Endothelial cell of umbilical vein (primary cell): ENCODE measurements around the gene NBL1. TPM values are rescaled to one million over a fixed set of nuclear protein-coding genes. Genes with fewer than 3 reads are reported as not detected.

Experiments used
- BruUV-seq: library from RNA; stranded (reverse); fragments of 400-500 nt; replicated peaks from 2 replicates; lab custom pipeline; 2021; lab: Mats Ljungman, UMichigan
- CTCF ChIA-PET: fragments of 300-600, 350-600 bp; sonication (Branson Sonifier 250); formaldehyde crosslinking; loops from one replicate; lab custom pipeline; 2021; ENCODE audit warnings: antibody characterized with exemption, inconsistent platforms; lab: Charles Lee
- POLR2A ChIA-PET: fragments of 300-600, 350-600 bp; sonication (Branson Sonifier 250); formaldehyde crosslinking; loops from one replicate; lab custom pipeline; 2021; ENCODE audit warnings: antibody characterized with exemption, inconsistent platforms; lab: Charles Lee
- DNase-seq: peaks from one replicate; pipeline ENCODE4 v3.0.0-alpha.2; 2011; ENCODE audit warnings: low read depth, low spot score
- FAIRE-seq: peaks from 2 replicates; lab custom pipeline; 2011; peaks lifted over from hg19 to GRCh38; lab: Jason Lieb, UNC
- H2AFZ ChIP-seq: 2 replicates; pipeline ENCODE4 v1.6.0; 2012; ENCODE audit warnings: low read depth, low read length, control low read depth, inconsistent platforms
- H3K27ac ChIP-seq: 2 replicates; pipeline ENCODE4 v1.5.1; 2011; ENCODE audit warnings: low read depth, mild to moderate bottlenecking, control low read depth, low read length, moderate library complexity; ENCODE audit not compliant: insufficient read depth
- H3K27me3 ChIP-seq, 2 experiments: 2 replicates each; pipeline versions ENCODE4 v1.6.0 to v1.6.1; 2011; ENCODE audit warnings: low read length in 2 of 2, mixed read lengths in 1 of 2; ENCODE audit not compliant: control insufficient read depth in 2 of 2, insufficient read depth in 2 of 2
- H3K36me3 ChIP-seq, 2 experiments: 2 replicates in 1 of 2; 3 replicates in 1 of 2; pipeline ENCODE4 v1.5.1; 2011; ENCODE audit warnings: low read length in 2 of 2, mild to moderate bottlenecking in 1 of 2, moderate library complexity in 1 of 2; ENCODE audit not compliant: control insufficient read depth in 2 of 2, insufficient read depth in 2 of 2; ENCODE audit errors: extremely low read depth in 1 of 2
- H3K4me1 ChIP-seq: 3 replicates; pipeline ENCODE4 v1.5.1; 2011; ENCODE audit warnings: mild to moderate bottlenecking, low read length; ENCODE audit not compliant: control insufficient read depth, insufficient read depth; ENCODE audit errors: extremely low read depth
- H3K4me2 ChIP-seq: 2 replicates; pipeline ENCODE4 v1.6.1; 2011; ENCODE audit warnings: low read length, control low read depth, mixed read lengths; ENCODE audit not compliant: insufficient read depth
- H3K4me3 ChIP-seq, 3 experiments: fragments of 200-600 bp in 1 of 3; sonication (generic), shearing (Covaris generic) in 1 of 3; replicated peaks in 1 of 3; 2 replicates each; pipeline ENCODE4 v1.5.1; 2011 to 2016; ENCODE audit warnings: control low read depth in 3 of 3, low read length in 3 of 3, mild to moderate bottlenecking in 2 of 3, inconsistent platforms in 1 of 3, low read depth in 1 of 3, moderate library complexity in 1 of 3; ENCODE audit not compliant: insufficient read depth in 1 of 3
- H3K79me2 ChIP-seq: 2 replicates; pipeline ENCODE4 v1.6.0; 2012; ENCODE audit warnings: low read length, inconsistent platforms; ENCODE audit not compliant: control insufficient read depth, insufficient read depth
- H3K9ac ChIP-seq: replicated peaks from 2 replicates; pipeline ENCODE3; 2011; ENCODE audit warnings: low read length, control low read depth; ENCODE audit not compliant: insufficient read depth; ENCODE audit errors: extremely low read depth
- H3K9me1 ChIP-seq: replicated peaks from 3 replicates; pipeline ENCODE4 v1.6.0; 2011; ENCODE audit warnings: mild to moderate bottlenecking, low read length; ENCODE audit not compliant: control insufficient read depth, insufficient read depth; ENCODE audit errors: extremely low read depth
- H3K9me3 ChIP-seq: replicated peaks from 2 replicates; pipeline ENCODE4 v1.5.1; 2012; ENCODE audit warnings: low read length, inconsistent platforms; ENCODE audit not compliant: control insufficient read depth, insufficient read depth
- H4K20me1 ChIP-seq: replicated peaks from 2 replicates; pipeline ENCODE3; 2011; ENCODE audit warnings: mild to moderate bottlenecking, low read length; ENCODE audit not compliant: control insufficient read depth, insufficient read depth; ENCODE audit errors: extremely low read depth
- EZH2 ChIP-seq: IDR thresholded peaks from 2 replicates; pipeline ENCODE4 v1.6.1; 2012; ENCODE audit warnings: borderline replicate concordance, low read depth, mild to moderate bottlenecking, moderate library complexity, low read length, inconsistent platforms; ENCODE audit not compliant: severe bottlenecking
- FOS ChIP-seq: IDR thresholded peaks from 2 replicates; pipeline ENCODE4 v1.6.1; 2011; ENCODE audit warnings: mild to moderate bottlenecking, low read length, moderate library complexity, borderline replicate concordance; ENCODE audit not compliant: insufficient read depth
- GATA2 ChIP-seq: IDR thresholded peaks from 2 replicates; pipeline ENCODE4 v1.7.0; 2011; ENCODE audit warnings: low read depth, mild to moderate bottlenecking, moderate library complexity, mixed read lengths, low read length; ENCODE audit not compliant: insufficient read length, insufficient read depth
- JUN ChIP-seq: IDR thresholded peaks from 2 replicates; pipeline ENCODE4 v1.6.1; 2011; ENCODE audit warnings: borderline replicate concordance, low read depth; ENCODE audit not compliant: insufficient read length, insufficient read depth
- MYC ChIP-seq: IDR thresholded peaks from one replicate; pipeline ENCODE4 v1.6.1; 2011; ENCODE audit warnings: mild to moderate bottlenecking, low read depth, low read length
- POLR2A ChIP-seq: IDR thresholded peaks from 2 replicates; pipeline ENCODE4 v1.6.1; 2012; ENCODE audit warnings: low read depth, mild to moderate bottlenecking, control low read depth, low read length
- POLR2AphosphoS5 ChIP-seq: IDR thresholded peaks from 2 replicates; pipeline ENCODE4 v1.6.1; 2012; ENCODE audit warnings: low read depth, mild to moderate bottlenecking, control low read depth, low read length, moderate library complexity; ENCODE audit not compliant: insufficient read depth
- dilution Hi-C: fragments of 300-500 bp; cut with MboI; formaldehyde crosslinking; loops from one replicate; pipeline ENCODE4 v1.15.0; 2019; ENCODE audit warnings: low sequenced_read_pairs; ENCODE audit not compliant: extremely low pct_ligation_motif_present
- intact Hi-C: fragments of 100-400 bp; cut with micrococcal nuclease; formaldehyde crosslinking; loops from one replicate; pipeline ENCODE4 v1.10.0; 2022
- polyA plus RNA-seq, 4 experiments: library from polyadenylated mRNA; depleted of rRNA in 3 of 4; stranded (reverse) in 3 of 4; unstranded in 1 of 4; fragments of >200 nt; gene quantifications; 2 replicates each; pipeline versions ENCODE4 v1.2.1 to v1.2.3, GENCODE V29; 2011 to 2012; ENCODE audit warnings: missing spikeins in 1 of 4
- total RNA-seq: library from RNA; stranded (reverse); gene quantifications from 2 replicates; pipeline ENCODE4 v1.2.3, GENCODE V29; 2021
- TF ChIP-seq, protein P1 (sequence below), 2 donors: IDR thresholded peaks; 1 replicate in 1 of 2; 2 replicates in 1 of 2; pipeline ENCODE4 v1.5.1; 2011; ENCODE audit warnings: low read length in 2 of 2, mild to moderate bottlenecking in 2 of 2, moderate library complexity in 2 of 2, control low read depth in 1 of 2, inconsistent platforms in 1 of 2, low read depth in 1 of 2; ENCODE audit not compliant: insufficient read depth in 1 of 2; ENCODE audit errors: extremely low read depth in 1 of 2
- TF ChIP-seq, protein P2 (sequence below): IDR thresholded peaks from 2 replicates; pipeline ENCODE4 v1.6.1; 2011; ENCODE audit not compliant: insufficient read depth, insufficient read length

NBL1 gene
- total and polyA plus RNA-seq, 2 donors (not counting 3 experiments of a cell fraction or from before 2014, with no cell fraction given) = 36.2 to 40.5 TPM

DNA sequence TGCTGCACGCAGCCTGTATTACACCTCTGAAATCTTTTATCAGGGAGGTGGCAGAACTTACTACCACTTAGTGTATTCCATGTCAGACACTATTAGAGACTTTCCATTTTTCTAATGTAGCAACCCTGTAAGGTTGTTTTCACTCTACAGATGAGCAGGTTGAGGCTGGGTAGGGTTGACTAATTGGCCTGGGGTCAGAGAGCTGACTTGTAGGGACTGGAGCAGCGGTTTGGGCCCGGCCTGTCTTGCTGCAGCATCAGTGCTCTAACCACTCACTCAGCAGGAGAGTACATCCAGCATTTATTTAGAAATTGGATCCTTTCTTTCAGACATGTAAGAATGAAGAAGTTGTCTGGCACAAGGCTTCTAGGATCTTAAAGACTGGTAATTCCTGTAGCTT lies 25.7 kb upstream of the NBL1 start:
- Histone ChIP-seq H3K36me3 (peaks cover 2 to 3% of the 10 kb centered on the region in 2 experiments), H2AFZ (no peak overlapping the region), H3K4me2 (no peak overlapping the region), H3K9ac (no peak overlapping the region), H4K20me1 (no peaks in the 10 kb centered on the region), H3K4me3 (no peak overlapping the region), H3K9me3 (no peaks in the 10 kb centered on the region), H3K79me2 (peaks cover 30% of the 10 kb centered on the region), H3K27ac (no peak overlapping the region), H3K4me1 (no peaks in the 10 kb centered on the region), H3K27me3 (no peaks in the 10 kb centered on the region), H3K9me1 (no peaks in the 10 kb centered on the region)
- no TSS peak for BruUV-seq
- dilution Hi-C loops (no loop called here), intact Hi-C loops (no loop called here)
- FAIRE-seq = no peak
- ChIA-PET CTCF (interaction anchor here (1.1 kb wide), 1 partner anchor 11 kb away, joined by 4 read pairs; no protein-coding TSS in a partner anchor), POLR2A (no interaction called here)
- no peak for DNase-seq
- no peak for TF ChIP-seq EZH2
- no peak for TF ChIP-seq FOS
- TF ChIP-seq, protein P1, sequence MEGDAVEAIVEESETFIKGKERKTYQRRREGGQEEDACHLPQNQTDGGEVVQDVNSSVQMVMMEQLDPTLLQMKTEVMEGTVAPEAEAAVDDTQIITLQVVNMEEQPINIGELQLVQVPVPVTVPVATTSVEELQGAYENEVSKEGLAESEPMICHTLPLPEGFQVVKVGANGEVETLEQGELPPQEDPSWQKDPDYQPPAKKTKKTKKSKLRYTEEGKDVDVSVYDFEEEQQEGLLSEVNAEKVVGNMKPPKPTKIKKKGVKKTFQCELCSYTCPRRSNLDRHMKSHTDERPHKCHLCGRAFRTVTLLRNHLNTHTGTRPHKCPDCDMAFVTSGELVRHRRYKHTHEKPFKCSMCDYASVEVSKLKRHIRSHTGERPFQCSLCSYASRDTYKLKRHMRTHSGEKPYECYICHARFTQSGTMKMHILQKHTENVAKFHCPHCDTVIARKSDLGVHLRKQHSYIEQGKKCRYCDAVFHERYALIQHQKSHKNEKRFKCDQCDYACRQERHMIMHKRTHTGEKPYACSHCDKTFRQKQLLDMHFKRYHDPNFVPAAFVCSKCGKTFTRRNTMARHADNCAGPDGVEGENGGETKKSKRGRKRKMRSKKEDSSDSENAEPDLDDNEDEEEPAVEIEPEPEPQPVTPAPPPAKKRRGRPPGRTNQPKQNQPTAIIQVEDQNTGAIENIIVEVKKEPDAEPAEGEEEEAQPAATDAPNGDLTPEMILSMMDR (IDR thresholded peaks at IDR 0.05; ENCODE audit: extremely low read depth in 1 of 2, insufficient read depth in 1 of 2, low read depth in 1 of 2, low read length in 2 of 2) = no peak
- no peak for TF ChIP-seq POLR2AphosphoS5

DNA sequence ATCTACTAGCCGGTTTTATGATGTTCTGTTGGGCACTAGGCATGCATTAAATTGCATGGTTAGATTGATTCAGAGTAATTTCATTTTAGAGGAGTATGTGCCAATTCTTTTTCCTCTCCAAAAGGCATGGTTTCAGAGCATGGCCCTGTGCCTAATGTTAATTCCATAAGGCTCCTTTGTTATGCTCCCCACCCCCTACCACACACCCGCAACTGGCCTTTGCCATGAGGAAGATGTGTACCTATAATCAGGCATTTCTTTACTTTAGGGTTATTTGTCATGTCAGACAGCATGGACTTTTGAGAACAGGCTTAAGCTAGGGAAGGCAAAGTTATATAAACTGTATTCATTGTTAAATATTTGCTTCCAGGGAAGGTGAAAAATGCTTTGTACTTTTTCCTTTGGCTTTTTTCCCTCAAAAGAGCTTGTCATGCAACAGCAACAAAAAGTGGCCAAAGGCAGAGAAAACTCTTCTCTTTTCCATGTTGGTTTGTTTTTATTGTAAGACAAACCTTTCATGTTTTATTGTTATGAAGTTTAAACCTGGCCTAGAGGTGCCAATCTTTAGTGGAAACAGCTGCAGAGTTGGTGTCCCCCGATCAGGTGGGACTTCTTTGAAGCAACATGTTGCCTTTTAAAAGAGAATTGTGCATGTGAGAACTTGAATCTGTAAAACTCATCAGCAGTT lies 24.3 kb upstream of the NBL1 start:
- no peak overlapping the region for H3K9ac ChIP-seq
- no peak overlapping the region for H3K4me2 ChIP-seq
- ChIA-PET POLR2A (no interaction called here), CTCF (interaction anchor here (0.7 kb wide), 1 partner anchor 132 kb away, joined by 3 read pairs; no protein-coding TSS in a partner anchor)
- TF ChIP-seq GATA2 (no peak), POLR2AphosphoS5 (no peak), FOS (no peak), JUN (no peak), MYC (no peak), POLR2A (no peak), EZH2 (no peak)
- TF ChIP-seq, protein P1 (IDR thresholded peaks at IDR 0.05; ENCODE audit: extremely low read depth in 1 of 2, insufficient read depth in 1 of 2, low read depth in 1 of 2, low read length in 2 of 2) = no peak
- TF ChIP-seq, protein P2, sequence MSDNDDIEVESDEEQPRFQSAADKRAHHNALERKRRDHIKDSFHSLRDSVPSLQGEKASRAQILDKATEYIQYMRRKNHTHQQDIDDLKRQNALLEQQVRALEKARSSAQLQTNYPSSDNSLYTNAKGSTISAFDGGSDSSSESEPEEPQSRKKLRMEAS = no peak
- H3K79me2 ChIP-seq = peaks cover 27% of the 10 kb centered on the region
- H3K36me3 ChIP-seq = peaks cover 1 to 3% of the 10 kb centered on the region in 2 experiments
- no peak overlapping the region for H3K27ac ChIP-seq
- intact Hi-C loops = no loop called here
- H3K9me1 ChIP-seq = no peaks in the 10 kb centered on the region
- H4K20me1 ChIP-seq = no peaks in the 10 kb centered on the region
- FAIRE-seq (no peak), DNase-seq (no peak)
- dilution Hi-C loops = no loop called here
- BruUV-seq = no TSS peak
- H3K4me3 ChIP-seq = no peak overlapping the region
- H2AFZ ChIP-seq = no peak overlapping the region
- no peaks in the 10 kb centered on the region for H3K9me3 ChIP-seq
- H3K4me1 ChIP-seq = no peaks in the 10 kb centered on the region
- no peaks in the 10 kb centered on the region for H3K27me3 ChIP-seq
